SIG-M5 treated with dmso at 0.1 percent for 504 hours (cell line): ENCODE results near the gene MYOZ1.
A peak's percentile ranks its signal among the peaks of the same experiment; 100 is the strongest.
"Not testable (repeated sequence)": the region's sequence is repeated elsewhere in the genome, so short reads cannot be mapped to it uniquely, and the experiment has no call there.

Experiments
- DNase-seq: peaks from one replicate; lab custom pipeline; 2025; ENCODE audit not compliant: unreplicated experiment; lab: John Stamatoyannopoulos, UW

The MYOZ1 gene

DNA sequence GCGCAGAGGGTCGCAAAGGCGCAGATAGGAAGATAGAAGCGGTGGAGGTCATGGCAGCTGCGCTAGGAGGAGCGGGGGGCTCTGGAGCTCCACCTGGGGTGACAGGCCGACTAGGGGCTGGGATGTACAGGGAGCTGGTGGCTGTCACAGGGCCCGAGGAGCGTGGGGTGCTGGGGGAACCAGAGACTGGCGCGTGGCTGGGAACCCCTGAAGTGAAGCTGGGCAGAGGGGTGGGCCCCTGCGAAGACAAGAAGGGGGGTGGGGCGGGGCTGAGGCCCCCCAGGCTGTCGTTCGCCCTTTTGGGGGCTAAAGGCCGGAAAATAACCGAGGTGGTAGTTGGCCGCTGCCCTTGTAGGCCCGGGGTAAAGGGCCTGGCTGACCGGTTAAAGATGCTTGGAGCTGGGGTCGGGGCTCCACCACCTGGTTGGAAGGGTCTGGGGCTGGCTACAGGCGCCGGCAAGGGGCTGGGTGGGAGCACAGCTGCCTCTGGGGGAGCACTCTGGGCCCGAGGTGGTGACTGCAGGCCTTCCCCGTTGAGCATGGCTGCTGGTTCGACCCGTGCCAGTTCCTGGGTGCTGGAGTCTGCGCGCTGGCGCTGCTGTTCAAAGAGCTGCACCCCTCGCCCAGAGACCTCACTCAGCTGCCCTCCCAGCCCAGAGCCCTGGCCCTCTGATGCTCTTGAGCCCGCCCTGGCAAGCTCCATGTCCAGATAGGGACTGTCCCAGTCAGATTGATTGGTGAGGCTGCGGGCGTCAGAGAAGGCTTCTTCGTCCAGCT, 6.8 kb upstream of the MYOZ1 start:
- no peak for DNase-seq

GRCh38 chr10:73647211-73647874, 6.1 kb upstream of the MYOZ1 start:
- DNase-seq, result no peak

DNA sequence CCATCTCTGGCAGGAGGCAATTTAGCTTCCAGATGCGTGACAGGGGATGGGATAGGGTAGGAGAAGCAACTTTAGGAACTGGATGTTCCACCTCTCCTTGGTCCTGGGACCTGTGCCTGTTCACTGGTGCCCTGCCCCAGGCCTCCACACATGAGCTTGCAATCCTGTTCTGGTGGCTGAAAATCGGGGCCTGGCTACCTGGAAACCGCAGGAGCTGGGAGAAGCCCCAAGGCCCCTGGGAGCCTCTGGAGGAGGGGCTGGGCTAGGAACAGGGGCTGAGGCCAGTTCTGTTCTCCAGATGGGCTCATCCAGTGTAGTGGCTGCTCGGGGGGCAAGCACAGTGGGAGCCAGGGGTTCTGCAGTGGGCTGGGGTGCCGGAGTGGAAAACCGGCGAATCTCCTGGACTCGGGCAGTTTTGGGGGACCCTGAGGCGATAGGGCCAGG, 5.3 kb upstream of the MYOZ1 start:
- no peak for DNase-seq

DNA sequence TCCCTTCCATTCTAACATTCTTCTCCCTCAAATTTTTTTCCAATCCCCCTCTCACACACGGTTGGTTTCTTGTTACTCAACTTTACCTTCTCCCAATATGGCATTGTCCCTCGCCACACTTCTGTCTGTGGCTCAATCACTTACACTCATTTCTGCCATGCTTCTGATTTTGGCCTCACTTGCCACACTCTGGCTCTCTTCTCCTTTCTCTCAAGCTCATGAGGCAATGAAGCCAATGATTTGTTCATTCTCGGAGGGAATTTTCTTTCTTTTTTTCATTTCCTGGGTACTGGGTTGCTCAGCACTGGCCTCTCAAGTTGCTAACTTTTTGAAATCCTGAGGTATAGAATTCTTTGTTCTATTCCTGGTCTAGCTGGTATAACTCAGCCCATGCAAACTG, 4.0 kb upstream of the MYOZ1 start:
- peak; percentile 9 for DNase-seq

- DNase-seq, result no peak
Observed at GRCh38 chr10:73644767-73645166, 3.5 kb upstream of the MYOZ1 start.

- peak; percentile 48 for DNase-seq
Observed at GRCh38 chr10:73644015-73644743, 2.9 kb upstream of the MYOZ1 start.

GRCh38 chr10:73643362-73643761, 2.1 kb upstream of the MYOZ1 start:
- no peak for DNase-seq

DNA sequence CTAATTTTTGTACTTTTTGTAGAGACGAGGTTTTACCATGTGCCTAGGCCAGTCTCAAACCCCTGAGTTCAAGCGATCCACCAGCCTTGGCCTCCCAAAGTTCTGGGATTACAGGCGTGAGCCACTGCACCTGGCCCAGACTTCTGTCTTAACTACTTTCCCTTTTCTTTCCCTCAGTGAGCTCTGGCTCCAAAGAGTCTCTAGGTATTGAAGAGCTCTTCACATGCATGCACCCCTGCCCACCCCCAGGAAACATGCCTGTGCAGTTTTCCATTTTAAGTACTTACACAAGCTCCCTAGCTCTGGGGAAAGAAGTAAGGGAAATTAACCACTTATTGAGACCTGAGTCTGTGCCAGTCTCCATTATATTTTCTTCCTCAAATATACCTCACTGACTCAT, 2.0 kb downstream of the MYOZ1 start:
- no peak for DNase-seq

DNA sequence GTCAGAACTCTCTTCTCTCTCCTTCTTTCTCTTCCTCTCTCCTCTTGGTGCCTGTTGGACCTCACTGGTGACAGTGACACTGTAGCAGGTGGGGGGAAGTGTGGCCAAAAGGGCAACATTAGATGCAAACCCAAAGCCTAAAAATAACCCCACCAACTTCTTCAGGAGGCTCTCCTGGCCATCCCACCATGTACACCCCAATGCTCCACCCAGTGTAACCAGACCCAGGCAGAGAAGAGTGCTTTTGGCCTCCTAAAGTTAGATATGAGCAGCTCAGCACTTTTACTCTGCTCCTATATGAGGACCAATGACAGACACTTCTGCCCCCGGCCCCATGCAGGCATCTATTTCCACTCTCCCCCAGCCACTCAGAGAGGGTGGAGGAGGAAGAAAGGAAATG, 5.5 kb downstream of the MYOZ1 start:
- DNase-seq, result no peak

- no peak for DNase-seq
Observed at GRCh38 chr10:73634421-73634820, 6.9 kb downstream of the MYOZ1 start.

DNA sequence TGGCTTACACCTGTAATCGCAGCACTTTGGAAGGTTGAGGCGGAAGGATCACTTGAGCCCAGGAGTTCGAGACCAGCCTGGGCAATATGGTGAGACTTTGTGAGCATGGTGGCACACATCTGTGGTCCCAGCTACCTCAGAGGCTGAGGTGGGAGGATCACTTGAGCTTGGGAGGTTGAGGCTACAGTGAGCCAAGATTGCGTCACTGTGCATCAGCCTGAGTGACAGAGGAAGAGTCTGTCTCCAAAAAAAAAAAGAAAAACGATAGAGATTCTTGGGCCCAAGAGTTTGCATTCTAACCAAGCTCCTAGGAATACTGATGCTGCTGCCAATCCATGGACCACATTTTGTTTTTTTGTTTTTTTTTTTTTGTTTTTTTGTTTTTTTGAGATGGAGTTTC, 12.1 kb downstream of the MYOZ1 start:
- DNase-seq, result no peak

DNA sequence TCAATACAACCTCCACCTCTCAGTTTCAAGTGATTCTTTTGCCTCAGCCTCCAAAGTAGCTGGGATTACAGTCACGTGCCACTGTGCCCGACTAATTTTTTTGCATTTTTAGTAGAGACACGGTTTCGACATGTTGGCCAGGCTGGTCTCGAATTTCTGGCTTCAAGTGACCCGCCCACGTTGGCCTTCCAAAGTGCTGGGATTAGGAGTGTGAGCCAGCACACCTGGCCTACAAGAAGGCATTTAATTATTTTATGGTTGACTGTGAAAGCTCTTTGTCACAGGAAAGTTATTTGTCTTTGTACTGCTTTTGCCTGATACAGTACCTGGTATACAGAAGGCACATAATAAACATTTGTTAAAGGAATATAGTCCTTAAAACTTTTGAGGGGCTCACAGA, 12.9 kb downstream of the MYOZ1 start:
- no peak for DNase-seq

GRCh38 chr10:73627300-73627699, 14.0 kb downstream of the MYOZ1 start:
- no peak for DNase-seq

DNA sequence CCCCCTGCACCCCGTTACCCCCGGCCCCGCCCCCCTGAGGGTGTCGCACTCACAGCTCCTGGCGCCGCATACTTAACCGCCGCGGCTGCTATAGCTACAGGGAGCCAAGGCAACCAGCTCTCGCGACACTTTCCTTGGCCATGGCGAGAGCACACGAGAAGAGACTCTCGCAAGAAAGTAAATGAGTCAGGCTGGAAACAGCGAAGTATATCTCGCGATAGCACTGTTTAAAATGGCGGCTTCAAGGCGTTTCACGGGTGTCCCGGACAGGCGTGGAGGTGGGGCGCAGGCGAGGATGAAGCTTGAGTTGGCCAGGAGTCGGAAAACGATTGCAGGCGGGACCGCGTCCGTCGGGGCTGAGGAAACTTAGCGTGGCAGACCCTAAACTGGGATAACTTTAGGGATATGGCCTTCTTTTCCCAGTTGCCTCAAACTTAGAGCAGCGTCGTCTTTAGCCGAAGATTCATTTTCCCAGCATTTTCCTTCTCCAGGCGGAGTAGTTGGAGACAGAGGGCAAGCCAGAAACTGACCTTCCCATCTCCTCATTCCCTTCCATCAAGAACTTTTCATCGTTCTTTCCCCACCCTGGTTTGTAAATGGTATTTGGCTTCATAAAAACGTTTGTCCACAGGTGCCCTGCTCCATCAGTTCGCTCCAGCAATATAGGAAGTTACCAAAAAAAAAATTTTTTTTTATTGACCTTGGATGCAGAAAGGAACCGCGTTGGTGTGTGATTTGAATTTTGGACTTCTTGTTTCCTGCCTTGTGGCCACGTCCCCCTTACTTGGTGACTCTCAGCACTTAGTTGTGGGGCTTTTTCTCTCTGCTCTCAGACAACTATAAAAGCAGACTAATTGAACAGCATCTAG, 15.2 kb downstream of the MYOZ1 start:
- DNase-seq, result peak; percentile 96

- peak; percentile 28 for DNase-seq
Observed at GRCh38 chr10:73625004-73625883, 16.0 kb downstream of the MYOZ1 start.

DNA sequence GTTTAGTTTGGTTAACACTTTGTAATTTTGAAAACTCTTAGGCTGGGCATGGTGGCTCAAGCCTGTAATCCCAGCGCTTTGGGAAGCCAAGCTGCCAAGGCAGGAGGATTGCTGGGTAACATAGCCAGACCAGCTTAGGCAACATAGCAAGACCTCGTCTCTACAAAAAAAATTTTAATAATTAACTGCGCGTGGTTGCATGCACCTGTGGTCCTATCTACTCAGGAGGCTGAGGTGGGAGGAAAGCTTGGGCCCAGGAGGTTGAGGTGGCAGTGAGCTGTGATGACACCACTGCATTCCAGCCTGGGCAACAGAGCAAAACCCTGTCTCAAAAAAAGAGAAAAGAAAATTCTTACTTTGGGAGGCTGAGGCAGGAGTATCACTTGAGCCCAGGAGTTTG, 18.2 kb downstream of the MYOZ1 start:
- DNase-seq, result no peak

- not testable (repeated sequence) for DNase-seq
Observed at GRCh38 chr10:73620974-73621373, 20.3 kb downstream of the MYOZ1 start.

DNA sequence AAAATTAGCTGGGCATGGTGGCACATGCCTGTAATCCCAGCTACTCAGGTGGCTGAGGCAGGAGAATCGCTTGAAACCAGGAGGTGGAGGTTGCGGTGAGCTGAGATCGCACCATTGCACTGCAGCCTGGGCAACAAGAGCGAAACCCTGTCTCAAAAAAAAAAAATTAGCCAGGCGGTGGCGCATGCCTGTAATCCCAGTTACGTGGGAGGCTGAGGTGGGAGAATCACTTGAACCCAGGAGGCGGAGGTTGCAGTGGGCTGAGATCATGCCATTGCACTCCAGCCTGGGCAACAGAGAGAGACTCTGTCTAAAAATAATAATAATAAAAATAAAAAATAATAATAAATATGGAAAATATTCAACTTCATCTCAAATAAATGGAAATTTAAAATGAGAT, 24.1 kb downstream of the MYOZ1 start:
- DNase-seq, result not testable (repeated sequence)

DNA sequence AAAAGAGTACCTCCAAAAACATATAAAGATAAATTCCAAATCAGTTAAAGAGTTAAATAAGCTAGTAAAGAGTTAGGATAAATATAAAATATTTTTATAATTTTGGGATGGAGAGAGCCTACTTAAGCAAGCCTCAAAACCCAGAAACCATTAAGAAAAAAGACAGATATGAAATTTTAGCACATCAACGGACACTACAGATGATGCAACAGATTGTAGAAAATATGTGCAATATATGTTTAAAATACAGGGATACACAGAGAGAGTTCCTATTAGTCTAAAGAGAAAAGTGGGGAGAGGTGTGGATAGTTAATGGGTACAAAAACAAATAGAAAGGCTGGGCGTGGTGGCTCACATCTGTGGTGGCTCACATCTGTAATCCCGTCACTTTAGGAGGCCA, 26.6 kb downstream of the MYOZ1 start:
- no peak for DNase-seq

- no peak for DNase-seq
Observed at GRCh38 chr10:73609116-73609515, 32.2 kb downstream of the MYOZ1 start.
